ENCODE data around the gene GAMT.

DNA sequence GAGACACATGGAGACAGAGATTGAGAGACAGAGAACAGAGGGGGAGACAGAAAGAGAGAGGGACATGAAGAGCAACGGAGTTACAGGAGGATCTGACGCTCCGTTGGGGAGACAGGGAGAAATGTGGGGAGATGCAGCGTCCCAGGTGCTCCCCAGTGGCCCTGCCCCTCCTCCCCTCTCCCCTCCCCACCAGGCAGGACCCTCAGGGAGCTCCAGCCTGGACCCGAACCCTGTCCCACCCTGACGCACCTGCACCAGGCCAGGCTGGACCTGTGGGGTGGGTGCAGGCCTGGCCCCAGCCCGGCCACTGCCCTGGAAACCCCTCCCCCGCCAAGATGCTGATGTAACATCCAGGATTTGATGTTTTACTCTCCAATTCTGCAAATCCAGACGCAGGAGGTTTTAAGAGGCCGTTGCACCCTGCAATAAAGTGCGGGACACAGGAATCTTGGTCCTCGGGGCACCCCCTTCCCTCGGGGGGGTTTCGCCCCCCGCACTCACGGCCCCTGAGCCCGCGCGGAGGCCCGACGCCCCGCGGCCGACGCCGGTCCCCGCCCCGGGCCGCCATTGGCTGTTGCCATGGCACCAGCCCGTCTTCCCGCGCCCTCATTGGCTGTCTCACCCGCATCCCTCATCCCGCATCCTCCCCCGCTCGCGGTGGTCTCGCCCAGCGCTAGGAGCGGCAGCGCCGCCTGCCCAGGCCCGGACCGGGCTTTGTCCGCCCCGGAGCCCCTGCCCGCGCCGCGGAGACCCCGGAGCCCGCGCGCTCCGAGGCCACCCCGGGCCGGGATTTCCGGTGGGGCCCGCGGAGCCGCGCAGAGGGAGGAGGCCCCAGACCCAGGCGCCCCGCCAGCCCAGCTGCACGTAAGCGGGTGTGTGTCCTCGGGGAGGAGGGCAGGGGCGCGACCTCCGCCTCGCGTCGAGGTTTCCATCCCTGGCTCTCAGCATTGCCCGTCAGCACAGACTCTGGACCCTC lies 48.4 kb upstream of the GAMT start, which contains the start of gene APC2:
- TF ChIP-seq POLR2AphosphoS5 (IDR thresholded peaks at IDR 0.05; ENCODE audit: borderline replicate concordance, low read depth, low read length) (no peak), EZH2 (IDR thresholded peaks at IDR 0.05) (no peak)

Data from SK-N-MC (cell line).